K562 (cell line): ENCODE results near the gene ACOT7.
"Not testable (repeated sequence)": the region's sequence is repeated elsewhere in the genome, so short reads cannot be mapped to it uniquely, and the experiment has no call there.

Source experiments
- CTCF ChIP-seq, 3 experiments: IDR thresholded peaks in 2 of 3; conservative IDR thresholded peaks in 1 of 3; 2 replicates each; pipeline ENCODE4 v1.5.1; 2011 to 2012; ENCODE audit warnings: low read length in 3 of 3, mild to moderate bottlenecking in 3 of 3, control low read depth in 2 of 3, improper control_type of control experiment in 1 of 3, inconsistent platforms in 1 of 3, low read depth in 1 of 3, mixed read lengths in 1 of 3, moderate library complexity in 1 of 3; ENCODE audit not compliant: insufficient read depth in 2 of 3
- E2F6 ChIP-seq, 2 experiments: IDR thresholded peaks; 2 replicates each; pipeline ENCODE4 v1.6.1; 2011; ENCODE audit warnings: borderline replicate concordance in 1 of 2, control low read depth in 1 of 2, low read depth in 1 of 2, low read length in 1 of 2, mild to moderate bottlenecking in 1 of 2, mixed read lengths in 1 of 2, moderate library complexity in 1 of 2; ENCODE audit not compliant: insufficient read depth in 1 of 2, insufficient read length in 1 of 2, poor library complexity in 1 of 2, severe bottlenecking in 1 of 2; ENCODE audit errors: extremely low read depth in 1 of 2
- EGR1 ChIP-seq: fragments of 450-650 bp; conservative IDR thresholded peaks from 2 replicates; pipeline ENCODE4 v1.6.1; 2017; ENCODE audit warnings: mild to moderate bottlenecking

- TF ChIP-seq E2F6 (IDR thresholded peaks at IDR 0.05; ENCODE audit: borderline replicate concordance in 1 of 2, extremely low read depth in 1 of 2, insufficient read depth in 1 of 2, insufficient read length in 1 of 2, low read depth in 1 of 2, low read length in 1 of 2, poor library complexity in 1 of 2, severe bottlenecking in 1 of 2); EGR1; CTCF (IDR thresholded peaks at IDR 0.05 in 2 of 3, conservative IDR thresholded peaks at IDR 0.05 in 1 of 3; ENCODE audit: insufficient read depth in 2 of 3, low read depth in 1 of 3, low read length in 3 of 3): not testable (repeated sequence)
Observed at GRCh38 chr1:6395130-6395529, 1.6 kb upstream of the ACOT7 start.
